T-helper 17 cell (primary cell): ENCODE measurements around the gene PBRM1. TPM values are rescaled to one million over a fixed set of nuclear protein-coding genes. Genes with fewer than 3 reads are reported as not detected.

Experiments
- ATAC-seq: fragments of 150-1000 bp; cut with Tn5 transposase; 2 replicates; pipeline ENCODE4 v1.10.0; 2021; ENCODE audit warnings: mild to moderate bottlenecking, moderate library complexity
- DNase-seq, 3 donors: peaks; one replicate each; pipeline versions ENCODE4 v3.0.0 to v3.0.0-alpha.2; 2020 to 2021
- H3K9me3 ChIP-seq: one replicate; pipeline ENCODE4 v1.7.0; 2013; ENCODE audit warnings: low read length, mild to moderate bottlenecking; ENCODE audit not compliant: control insufficient read depth, poor library complexity, severe bottlenecking
- H3K27ac Mint-ChIP-seq: one replicate; pipeline ENCODE4 v1.8.0; 2022; ENCODE audit warnings: mild to moderate bottlenecking, moderate library complexity, mixed read lengths
- H3K27me3 Mint-ChIP-seq: one replicate; pipeline ENCODE4 v1.8.0; 2022; ENCODE audit warnings: mixed read lengths
- H3K36me3 Mint-ChIP-seq: one replicate; pipeline ENCODE4 v1.8.0; 2022; ENCODE audit warnings: low read depth, mixed read lengths
- H3K4me1 Mint-ChIP-seq: one replicate; pipeline ENCODE4 v1.8.0; 2022; ENCODE audit warnings: mild to moderate bottlenecking, mixed read lengths
- H3K4me3 Mint-ChIP-seq: one replicate; pipeline ENCODE4 v1.8.0; 2022; ENCODE audit warnings: mild to moderate bottlenecking, moderate library complexity, mixed read lengths
- total RNA-seq, 4 donors: library from RNA in 2 of 4; stranded (reverse) in 2 of 4; gene quantifications; one replicate each; pipeline ENCODE4 v1.2.3 and lab custom pipeline; 2022 to 2026

The PBRM1 gene
- total RNA-seq, 2 donors from 2014 or later, result 62.8 to 70.8 TPM

GRCh38 chr3:52544937-52545336 lies 140.8 kb downstream of the PBRM1 start:
- Mint-ChIP-seq H3K4me3 (no peak overlapping the region), H3K27me3 (no peaks in the 10 kb centered on the region), H3K4me1 (peaks cover 6% of the 10 kb centered on the region), H3K27ac (peak overlapping the region; percentile 57), H3K36me3 (no peaks in the 10 kb centered on the region)
- ATAC-seq (no peak), DNase-seq (no peak)
- no peaks in the 10 kb centered on the region for H3K9me3 ChIP-seq

GRCh38 chr3:52541050-52541449 lies 144.7 kb downstream of the PBRM1 start:
- Mint-ChIP-seq H3K4me1 (peaks cover 29% of the 10 kb centered on the region), H3K27me3 (no peaks in the 10 kb centered on the region), H3K36me3 (peaks cover 4% of the 10 kb centered on the region), H3K4me3 (no peak overlapping the region), H3K27ac (no peak overlapping the region)
- H3K9me3 ChIP-seq, result no peaks in the 10 kb centered on the region
- DNase-seq (no peak), ATAC-seq (no peak)

GRCh38 chr3:52539010-52539653 lies 146.6 kb downstream of the PBRM1 start:
- DNase-seq, result no peak
- Mint-ChIP-seq H3K27ac (peak overlapping the region; percentile 0), H3K36me3 (peaks cover 4% of the 10 kb centered on the region), H3K4me3 (peak overlapping the region; percentile 7), H3K4me1 (peaks cover 30% of the 10 kb centered on the region), H3K27me3 (no peaks in the 10 kb centered on the region)
- H3K9me3 ChIP-seq, result no peaks in the 10 kb centered on the region
- ATAC-seq, result no peak

- no peak for DNase-seq
- Mint-ChIP-seq H3K27me3 (no peaks in the 10 kb centered on the region), H3K36me3 (peaks cover 4% of the 10 kb centered on the region), H3K27ac (peak overlapping the region; percentile 95), H3K4me1 (peaks cover 30% of the 10 kb centered on the region), H3K4me3 (peak overlapping the region; percentile 98)
- H3K9me3 ChIP-seq, result no peaks in the 10 kb centered on the region
- no peak for ATAC-seq
Observed at GRCh38 chr3:52537726-52538421, 147.8 kb downstream of the PBRM1 start.

GRCh38 chr3:52537165-52537620 lies 148.5 kb downstream of the PBRM1 start:
- peaks cover 4% of the 10 kb centered on the region for H3K36me3 Mint-ChIP-seq
- H3K9me3 ChIP-seq, result no peaks in the 10 kb centered on the region
- H3K4me3 Mint-ChIP-seq, result peak overlapping the region; percentile 98
- peak overlapping the region; percentile 95 for H3K27ac Mint-ChIP-seq
- no peaks in the 10 kb centered on the region for H3K27me3 Mint-ChIP-seq
- ATAC-seq (no peak), DNase-seq (no peak)
- H3K4me1 Mint-ChIP-seq, result peaks cover 30% of the 10 kb centered on the region

- no peaks in the 10 kb centered on the region for H3K27me3 Mint-ChIP-seq
- H3K4me3 Mint-ChIP-seq, result peak within 1 kb of the TSS; percentile 98
- peak within 1 kb of the TSS; percentile 95 for H3K27ac Mint-ChIP-seq
- ATAC-seq, result peak; percentile 94
- H3K36me3 Mint-ChIP-seq, result peaks cover 4% of the 10 kb centered on the region
- peak; percentile 93 to 96 (median 95) for DNase-seq
- peaks cover 28% of the 10 kb centered on the region for H3K4me1 Mint-ChIP-seq
- H3K9me3 ChIP-seq, result no peaks in the 10 kb centered on the region
Observed at GRCh38 chr3:52536369-52537164, 149.1 kb downstream of the PBRM1 start, which contains the start of gene UQCC5. TSS of gene UQCC5 (plus strand) at chr3:52536605. CDS start at chr3:52536756, 151 bp downstream.

GRCh38 chr3:52536112-52536368 lies 149.7 kb downstream of the PBRM1 start:
- Mint-ChIP-seq H3K4me3 (peak overlapping the region; percentile 98), H3K27me3 (no peaks in the 10 kb centered on the region), H3K36me3 (peaks cover 4% of the 10 kb centered on the region), H3K27ac (peak overlapping the region; percentile 95), H3K4me1 (peaks cover 28% of the 10 kb centered on the region)
- DNase-seq, result no peak
- H3K9me3 ChIP-seq, result no peaks in the 10 kb centered on the region
- no peak for ATAC-seq

GRCh38 chr3:52535411-52536111 lies 150.2 kb downstream of the PBRM1 start:
- no peak for ATAC-seq
- peak overlapping the region; percentile 98 for H3K4me3 Mint-ChIP-seq
- H3K27me3 Mint-ChIP-seq, result no peaks in the 10 kb centered on the region
- peaks cover 28% of the 10 kb centered on the region for H3K4me1 Mint-ChIP-seq
- H3K36me3 Mint-ChIP-seq, result peaks cover 4% of the 10 kb centered on the region
- H3K9me3 ChIP-seq, result no peaks in the 10 kb centered on the region
- no peak for DNase-seq
- H3K27ac Mint-ChIP-seq, result peak overlapping the region; percentile 95

- no peak for ATAC-seq
- Mint-ChIP-seq H3K36me3 (peaks cover 4% of the 10 kb centered on the region), H3K27ac (no peak overlapping the region), H3K4me3 (peak overlapping the region; percentile 81), H3K4me1 (peaks cover 28% of the 10 kb centered on the region), H3K27me3 (no peaks in the 10 kb centered on the region)
- no peaks in the 10 kb centered on the region for H3K9me3 ChIP-seq
- DNase-seq, result no peak
Observed at GRCh38 chr3:52534281-52535183, 151.2 kb downstream of the PBRM1 start.

- peak within 1 kb of the TSS; percentile 70 for H3K27ac Mint-ChIP-seq
- no peaks in the 10 kb centered on the region for H3K9me3 ChIP-seq
- H3K27me3 Mint-ChIP-seq, result no peaks in the 10 kb centered on the region
- ATAC-seq, result peak; percentile 24
- H3K4me1 Mint-ChIP-seq, result peaks cover 21% of the 10 kb centered on the region
- peak within 1 kb of the TSS; percentile 81 for H3K4me3 Mint-ChIP-seq
- peak; percentile 40 to 69 (median 68) for DNase-seq
- peaks cover 2% of the 10 kb centered on the region for H3K36me3 Mint-ChIP-seq
Observed at GRCh38 chr3:52533623-52534280, 152.0 kb downstream of the PBRM1 start, which contains the start of gene NT5DC2. TSS of gene NT5DC2 (minus strand) at chr3:52533857. CDS start at chr3:52533737, 120 bp downstream.

- ATAC-seq, result no peak
Observed at GRCh38 chr3:52532838-52533622, 152.7 kb downstream of the PBRM1 start.

More at GRCh38 chr3:52532838-52533622, 152.7 kb downstream of the PBRM1 start:
- Mint-ChIP-seq H3K4me1 (peaks cover 17% of the 10 kb centered on the region), H3K27ac (peak overlapping the region; percentile 70), H3K27me3 (no peaks in the 10 kb centered on the region), H3K4me3 (peak overlapping the region; percentile 67), H3K36me3 (peaks cover 2% of the 10 kb centered on the region)
- DNase-seq, result no peak
- H3K9me3 ChIP-seq, result no peaks in the 10 kb centered on the region
